ENCODE measurements around the gene SDHC. TPM values are rescaled to one million over a fixed set of nuclear protein-coding genes. Genes with fewer than 3 reads are reported as not detected.
A peak's percentile ranks its signal among the peaks of the same experiment; 100 is the strongest.
"Not testable (repeated sequence)": the region's sequence is repeated elsewhere in the genome, so short reads cannot be mapped to it uniquely, and the experiment has no call there.

Gene SDHC
- total RNA-seq, 1 experiment from 2014 or later = 221 TPM

DNA sequence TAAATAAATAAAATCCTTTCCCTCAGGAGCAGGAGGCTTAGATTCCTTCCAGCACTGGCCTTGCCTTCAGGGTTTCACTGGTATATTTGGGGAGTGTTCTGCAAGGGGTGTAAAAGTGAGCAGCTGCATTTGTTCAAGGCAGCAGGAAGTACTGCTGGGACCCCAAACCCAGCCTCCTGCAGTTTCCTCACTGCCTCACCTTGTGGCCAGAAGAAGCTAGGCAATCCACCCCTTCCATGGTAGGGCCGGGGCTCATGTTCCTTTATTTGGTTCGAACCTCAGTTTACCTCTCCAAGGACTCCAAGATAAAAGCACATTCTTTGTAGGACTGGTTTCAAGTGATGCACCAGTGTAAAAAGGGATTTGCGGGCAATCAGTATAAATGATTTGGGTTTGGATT, 74.5 kb downstream of the SDHC start:
- H3K36me3 ChIP-seq (ENCODE audit: control insufficient read depth, insufficient read depth, low read length) = no peaks in the 10 kb centered on the region
- H3K27ac ChIP-seq (ENCODE audit: low read length) = peak overlapping the region; percentile 88
- no peaks in the 10 kb centered on the region for H3K9me3 ChIP-seq (ENCODE audit: control insufficient read depth, insufficient read depth, low read depth, low read length)
- intact Hi-C loops (cut with micrococcal nuclease; ENCODE audit: unreplicated experiment) = no loop called here
- ATAC-seq = no peak
- POLR2A ChIA-PET = interaction anchor here (0.7 to 1.6 kb wide), 2 partner anchors 11 to 198 kb away, joined by 4 read pairs; no protein-coding TSS in a partner anchor
- no TSS peak for BruUV-seq (replicated peaks)
- peaks cover 26% of the 10 kb centered on the region for H3K4me1 ChIP-seq (ENCODE audit: control insufficient read depth, insufficient read depth, low read length)
- CTCF ChIA-PET = interaction anchor here (1.4 kb wide), 1 partner anchor 52 kb away, joined by 4 read pairs; no protein-coding TSS in a partner anchor
- in situ Hi-C loops (cut with HindIII; ENCODE audit: low pct_unique_long_range_greater_than_20kb, low sequenced_read_pairs) = loop anchor here (25.0 kb wide), 1 partner anchor 176 kb away; the partner anchor contains the start of genes APOA2, FCER1G and NDUFS2
- no peak for DNase-seq (ENCODE audit: low read depth, low spot score)
- TF ChIP-seq POLR2AphosphoS5 (IDR thresholded peaks at IDR 0.05; ENCODE audit: low read depth, low read length) = no peak
- TF ChIP-seq TCF7L2 (IDR thresholded peaks at IDR 0.05; ENCODE audit: low read depth, low read length) = no peak
- TF ChIP-seq, protein P1, sequence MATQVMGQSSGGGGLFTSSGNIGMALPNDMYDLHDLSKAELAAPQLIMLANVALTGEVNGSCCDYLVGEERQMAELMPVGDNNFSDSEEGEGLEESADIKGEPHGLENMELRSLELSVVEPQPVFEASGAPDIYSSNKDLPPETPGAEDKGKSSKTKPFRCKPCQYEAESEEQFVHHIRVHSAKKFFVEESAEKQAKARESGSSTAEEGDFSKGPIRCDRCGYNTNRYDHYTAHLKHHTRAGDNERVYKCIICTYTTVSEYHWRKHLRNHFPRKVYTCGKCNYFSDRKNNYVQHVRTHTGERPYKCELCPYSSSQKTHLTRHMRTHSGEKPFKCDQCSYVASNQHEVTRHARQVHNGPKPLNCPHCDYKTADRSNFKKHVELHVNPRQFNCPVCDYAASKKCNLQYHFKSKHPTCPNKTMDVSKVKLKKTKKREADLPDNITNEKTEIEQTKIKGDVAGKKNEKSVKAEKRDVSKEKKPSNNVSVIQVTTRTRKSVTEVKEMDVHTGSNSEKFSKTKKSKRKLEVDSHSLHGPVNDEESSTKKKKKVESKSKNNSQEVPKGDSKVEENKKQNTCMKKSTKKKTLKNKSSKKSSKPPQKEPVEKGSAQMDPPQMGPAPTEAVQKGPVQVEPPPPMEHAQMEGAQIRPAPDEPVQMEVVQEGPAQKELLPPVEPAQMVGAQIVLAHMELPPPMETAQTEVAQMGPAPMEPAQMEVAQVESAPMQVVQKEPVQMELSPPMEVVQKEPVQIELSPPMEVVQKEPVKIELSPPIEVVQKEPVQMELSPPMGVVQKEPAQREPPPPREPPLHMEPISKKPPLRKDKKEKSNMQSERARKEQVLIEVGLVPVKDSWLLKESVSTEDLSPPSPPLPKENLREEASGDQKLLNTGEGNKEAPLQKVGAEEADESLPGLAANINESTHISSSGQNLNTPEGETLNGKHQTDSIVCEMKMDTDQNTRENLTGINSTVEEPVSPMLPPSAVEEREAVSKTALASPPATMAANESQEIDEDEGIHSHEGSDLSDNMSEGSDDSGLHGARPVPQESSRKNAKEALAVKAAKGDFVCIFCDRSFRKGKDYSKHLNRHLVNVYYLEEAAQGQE (IDR thresholded peaks at IDR 0.05; ENCODE audit: insufficient read depth in 1 of 2, low read depth in 2 of 2, low read length in 1 of 2) = no peak
- no peak for TF ChIP-seq SIN3A (IDR thresholded peaks at IDR 0.05; ENCODE audit: borderline replicate concordance, insufficient read depth, low read depth, low read length)
- TF ChIP-seq, protein P2, sequence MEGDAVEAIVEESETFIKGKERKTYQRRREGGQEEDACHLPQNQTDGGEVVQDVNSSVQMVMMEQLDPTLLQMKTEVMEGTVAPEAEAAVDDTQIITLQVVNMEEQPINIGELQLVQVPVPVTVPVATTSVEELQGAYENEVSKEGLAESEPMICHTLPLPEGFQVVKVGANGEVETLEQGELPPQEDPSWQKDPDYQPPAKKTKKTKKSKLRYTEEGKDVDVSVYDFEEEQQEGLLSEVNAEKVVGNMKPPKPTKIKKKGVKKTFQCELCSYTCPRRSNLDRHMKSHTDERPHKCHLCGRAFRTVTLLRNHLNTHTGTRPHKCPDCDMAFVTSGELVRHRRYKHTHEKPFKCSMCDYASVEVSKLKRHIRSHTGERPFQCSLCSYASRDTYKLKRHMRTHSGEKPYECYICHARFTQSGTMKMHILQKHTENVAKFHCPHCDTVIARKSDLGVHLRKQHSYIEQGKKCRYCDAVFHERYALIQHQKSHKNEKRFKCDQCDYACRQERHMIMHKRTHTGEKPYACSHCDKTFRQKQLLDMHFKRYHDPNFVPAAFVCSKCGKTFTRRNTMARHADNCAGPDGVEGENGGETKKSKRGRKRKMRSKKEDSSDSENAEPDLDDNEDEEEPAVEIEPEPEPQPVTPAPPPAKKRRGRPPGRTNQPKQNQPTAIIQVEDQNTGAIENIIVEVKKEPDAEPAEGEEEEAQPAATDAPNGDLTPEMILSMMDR (IDR thresholded peaks at IDR 0.05) = no peak
- H3K4me3 ChIP-seq (ENCODE audit: low read depth in 2 of 2, low read length in 2 of 2) = no peak overlapping the region
- no peaks in the 10 kb centered on the region for H3K27me3 ChIP-seq (ENCODE audit: control insufficient read depth, insufficient read depth, low read length)

DNA sequence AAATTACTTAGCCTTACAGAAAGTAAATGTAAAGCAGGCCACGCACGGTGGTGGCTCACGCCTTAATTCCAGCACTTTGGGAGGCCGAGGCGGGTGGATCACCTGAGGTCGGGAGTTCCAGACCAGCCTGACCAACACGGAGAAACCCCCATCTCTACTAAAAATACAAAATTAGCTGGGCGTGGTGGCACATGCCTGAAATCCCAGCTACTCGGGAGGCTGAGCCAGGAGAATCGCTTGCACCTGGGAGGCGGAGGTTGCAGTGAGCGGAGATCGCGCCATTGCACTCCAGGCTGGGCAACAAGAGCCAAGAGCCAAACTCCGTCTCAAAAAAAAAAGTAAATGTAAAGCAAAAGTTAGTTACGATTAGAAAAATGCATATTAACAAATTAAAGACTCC, 75.0 kb downstream of the SDHC start:
- H3K9me3 ChIP-seq (ENCODE audit: control insufficient read depth, insufficient read depth, low read depth, low read length); BruUV-seq (replicated peaks); H3K27me3 ChIP-seq (ENCODE audit: control insufficient read depth, insufficient read depth, low read length); intact Hi-C loops (cut with micrococcal nuclease; ENCODE audit: unreplicated experiment); ATAC-seq; DNase-seq (ENCODE audit: low read depth, low spot score); H3K36me3 ChIP-seq (ENCODE audit: control insufficient read depth, insufficient read depth, low read length): not testable (repeated sequence)
- peaks cover 26% of the 10 kb centered on the region for H3K4me1 ChIP-seq (ENCODE audit: control insufficient read depth, insufficient read depth, low read length)
- in situ Hi-C loops (cut with HindIII; ENCODE audit: low pct_unique_long_range_greater_than_20kb, low sequenced_read_pairs) = loop anchor here (25.0 kb wide), 1 partner anchor 177 kb away; the partner anchor contains the start of genes APOA2, FCER1G and NDUFS2
- H3K4me3 ChIP-seq (ENCODE audit: low read depth in 2 of 2, low read length in 2 of 2) = peak overlapping the region; percentile 65
- peak overlapping the region; percentile 88 for H3K27ac ChIP-seq (ENCODE audit: low read length)
- CTCF ChIA-PET = interaction anchor here (1.4 kb wide), 1 partner anchor 51 kb away, joined by 4 read pairs; no protein-coding TSS in a partner anchor
- POLR2A ChIA-PET = interaction anchor here (0.7 to 1.6 kb wide), 3 partner anchors 11 to 198 kb away, joined by 4 read pairs; no protein-coding TSS in a partner anchor
